GM13977 (cell line): ENCODE data around the gene IL18RAP.

Experiments used
- DNase-seq: peaks from one replicate; pipeline ENCODE4 v3.0.0; 2012; ENCODE audit warnings: low spot score
- in situ Hi-C: fragments of 300-500 bp; cut with MboI; formaldehyde crosslinking; loops from one replicate; pipeline ENCODE4 v1.12.0; 2022; ENCODE audit warnings: low sequenced_read_pairs, low pct_unique_long_range_greater_than_20kb, mixed read lengths, inconsistent platforms; ENCODE audit not compliant: unreplicated experiment
- TF ChIP-seq, protein P1 (sequence below): IDR thresholded peaks from 2 replicates; pipeline ENCODE4 v1.5.1; 2012; ENCODE audit warnings: mild to moderate bottlenecking, control low read depth; ENCODE audit not compliant: insufficient read depth; ENCODE audit errors: extremely low read depth, missing control alignments

Gene IL18RAP

DNA sequence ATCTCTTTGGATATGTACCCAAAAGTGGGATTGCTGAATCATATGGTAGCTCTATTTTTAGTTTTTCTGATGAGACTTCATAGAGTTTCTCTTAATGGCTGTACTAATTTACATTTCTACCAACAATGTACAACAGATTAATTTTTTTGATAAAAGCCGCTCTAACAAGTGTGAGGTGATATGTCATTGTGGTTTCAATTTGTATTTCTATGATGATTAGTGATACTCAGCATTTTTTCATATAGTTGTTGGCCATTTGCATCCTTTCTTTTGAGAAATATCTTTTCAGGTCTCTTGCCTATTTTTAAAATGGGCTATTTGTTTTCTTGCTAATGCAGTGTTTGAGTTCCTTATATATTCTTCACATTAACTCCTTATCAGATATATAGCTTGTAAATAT, 4.3 kb downstream of the IL18RAP start:
- TF ChIP-seq, protein P1, sequence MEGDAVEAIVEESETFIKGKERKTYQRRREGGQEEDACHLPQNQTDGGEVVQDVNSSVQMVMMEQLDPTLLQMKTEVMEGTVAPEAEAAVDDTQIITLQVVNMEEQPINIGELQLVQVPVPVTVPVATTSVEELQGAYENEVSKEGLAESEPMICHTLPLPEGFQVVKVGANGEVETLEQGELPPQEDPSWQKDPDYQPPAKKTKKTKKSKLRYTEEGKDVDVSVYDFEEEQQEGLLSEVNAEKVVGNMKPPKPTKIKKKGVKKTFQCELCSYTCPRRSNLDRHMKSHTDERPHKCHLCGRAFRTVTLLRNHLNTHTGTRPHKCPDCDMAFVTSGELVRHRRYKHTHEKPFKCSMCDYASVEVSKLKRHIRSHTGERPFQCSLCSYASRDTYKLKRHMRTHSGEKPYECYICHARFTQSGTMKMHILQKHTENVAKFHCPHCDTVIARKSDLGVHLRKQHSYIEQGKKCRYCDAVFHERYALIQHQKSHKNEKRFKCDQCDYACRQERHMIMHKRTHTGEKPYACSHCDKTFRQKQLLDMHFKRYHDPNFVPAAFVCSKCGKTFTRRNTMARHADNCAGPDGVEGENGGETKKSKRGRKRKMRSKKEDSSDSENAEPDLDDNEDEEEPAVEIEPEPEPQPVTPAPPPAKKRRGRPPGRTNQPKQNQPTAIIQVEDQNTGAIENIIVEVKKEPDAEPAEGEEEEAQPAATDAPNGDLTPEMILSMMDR, result no peak
- no peak for DNase-seq
- in situ Hi-C loops, result loop anchor here (25.0 kb wide), 1 partner anchor 115 kb away; the partner anchor contains the start of gene IL1RL1

DNA sequence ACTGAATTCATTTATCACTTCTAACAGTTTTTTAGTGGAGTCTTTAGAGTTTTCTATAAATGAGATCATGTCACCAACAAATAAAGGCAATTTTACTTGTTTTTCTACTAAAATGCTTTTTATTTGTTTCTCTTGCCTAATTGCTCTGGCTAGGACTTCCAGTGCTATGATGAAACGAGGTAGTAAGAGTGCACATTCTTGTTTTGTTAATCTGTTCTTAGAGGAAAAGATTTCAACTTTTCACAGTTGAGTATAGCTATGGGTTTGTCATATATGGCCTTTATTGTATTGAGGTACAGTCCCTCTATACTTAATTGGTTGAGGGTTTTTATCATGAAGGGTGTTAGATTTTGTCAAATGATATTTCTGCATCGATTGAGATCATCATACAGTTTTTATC, 5.6 kb downstream of the IL18RAP start:
- TF ChIP-seq, protein P1, result no peak
- no peak for DNase-seq
- in situ Hi-C loops, result loop anchor here (25.0 kb wide), 1 partner anchor 116 kb away; the partner anchor contains the start of gene IL1RL1

DNA sequence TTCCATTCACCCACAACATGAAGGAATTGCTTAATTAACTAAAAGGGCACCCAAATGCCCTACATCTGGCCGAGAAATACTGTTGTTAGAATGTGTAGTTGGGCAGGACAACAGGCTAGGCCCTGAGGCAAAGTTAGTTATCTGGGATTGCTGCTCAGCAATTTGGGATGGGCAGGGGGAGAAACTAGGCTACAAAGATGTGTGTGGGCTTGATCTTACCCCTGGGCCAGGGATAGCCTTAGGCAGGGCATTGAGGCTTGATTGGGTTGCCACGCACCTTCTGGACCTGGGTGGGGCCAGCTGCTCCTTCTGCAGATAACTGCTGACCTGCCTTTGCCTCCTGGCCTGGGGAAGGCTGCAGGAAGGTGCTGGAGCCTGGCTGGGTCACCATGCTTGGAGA, 9.4 kb downstream of the IL18RAP start:
- no peak for DNase-seq
- TF ChIP-seq, protein P1, result no peak
- in situ Hi-C loops, result loop anchor here (10.0 to 25.0 kb wide), 2 partner anchors 120 to 178 kb away; partner anchors contain the start of gene IL1RL1

DNA sequence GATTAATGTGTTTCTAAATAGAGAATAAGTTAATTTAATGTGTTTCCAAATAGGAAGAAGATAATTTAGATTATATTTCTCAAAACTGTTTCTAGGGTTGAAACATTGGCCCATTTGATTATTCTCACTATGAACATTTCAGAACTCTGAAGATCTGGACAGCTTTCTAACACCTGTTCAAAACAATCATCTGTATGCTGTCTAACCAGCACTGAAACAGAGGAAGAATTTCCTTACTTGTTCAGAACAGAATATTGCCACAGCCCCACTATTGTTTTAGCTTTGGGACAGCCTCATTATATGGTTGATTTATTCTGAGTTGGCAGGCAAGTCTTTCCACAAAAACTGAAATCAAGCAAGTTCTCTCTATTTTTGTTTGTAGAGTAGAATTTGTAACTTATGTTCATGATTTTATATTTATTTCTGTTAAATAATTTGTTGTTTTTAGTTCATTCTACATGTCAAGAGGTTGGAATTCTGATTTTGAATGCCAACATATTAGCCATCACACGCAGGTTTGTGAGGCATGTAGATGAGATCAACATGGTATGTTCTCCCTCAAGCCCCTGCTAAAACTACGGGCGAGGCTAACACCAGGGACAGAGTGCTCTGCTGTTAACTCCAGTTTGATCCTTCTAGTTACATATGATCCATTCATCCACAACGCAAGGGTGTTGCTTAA, 11.2 kb downstream of the IL18RAP start:
- in situ Hi-C loops, result loop anchor here (10.0 to 25.0 kb wide), 2 partner anchors 122 to 179 kb away; partner anchors contain the start of gene IL1RL1
- DNase-seq, result no peak
- TF ChIP-seq, protein P1, result no peak

DNA sequence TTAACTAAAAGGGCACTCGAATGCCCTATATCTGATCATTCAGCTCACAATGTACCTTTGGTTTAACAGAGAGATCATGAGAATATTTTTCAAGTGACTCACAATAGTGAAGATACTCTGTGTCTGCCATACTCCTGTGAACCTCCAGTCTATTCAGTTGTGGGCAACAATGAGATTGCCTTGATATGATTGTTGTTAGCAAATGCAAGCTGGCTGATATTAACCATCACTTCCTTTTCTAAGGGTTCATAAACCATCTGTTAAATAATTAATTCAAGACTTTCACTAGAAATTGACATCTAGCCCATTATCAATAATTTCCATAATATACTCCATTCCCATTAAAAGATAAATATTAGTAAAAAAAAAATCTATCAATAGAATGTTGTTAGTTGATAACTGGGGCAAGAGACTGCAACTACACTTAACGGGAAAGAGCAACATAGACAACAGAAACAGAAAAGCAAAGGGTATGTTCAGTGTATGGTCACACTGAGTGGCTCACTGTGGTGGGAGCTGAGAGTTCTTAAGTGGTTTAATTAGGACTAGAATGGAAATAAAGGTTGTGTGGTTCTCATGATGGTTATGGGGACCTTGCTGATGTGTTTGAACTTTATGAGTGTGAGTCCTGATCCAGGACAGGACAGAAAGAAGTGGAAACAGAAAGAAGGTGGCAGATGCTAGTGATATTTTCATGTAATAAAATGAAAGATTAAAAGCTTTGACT, 11.9 kb downstream of the IL18RAP start:
- DNase-seq, result no peak
- TF ChIP-seq, protein P1, result no peak
- in situ Hi-C loops, result loop anchor here (10.0 to 25.0 kb wide), 2 partner anchors 123 to 180 kb away; partner anchors contain the start of gene IL1RL1

DNA sequence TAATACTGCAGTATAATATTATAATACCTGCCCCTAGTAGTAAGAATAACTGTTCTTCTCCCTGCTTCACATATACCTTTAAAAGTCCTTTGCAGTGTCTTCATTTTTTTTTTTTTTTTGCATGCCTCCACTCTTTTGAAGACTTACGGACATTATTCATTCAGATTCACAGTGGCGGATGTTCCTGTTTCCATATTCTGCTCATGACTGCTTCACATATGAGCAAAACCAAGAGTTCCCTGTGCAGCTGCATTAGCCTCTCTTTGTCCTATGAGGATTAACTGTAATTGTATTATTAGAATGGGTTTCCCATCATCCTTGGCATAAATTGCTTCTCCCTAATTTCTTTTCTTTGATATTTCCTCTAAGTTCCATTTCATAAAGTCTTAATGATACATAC, 12.8 kb downstream of the IL18RAP start:
- no peak for DNase-seq
- TF ChIP-seq, protein P1, result no peak
- in situ Hi-C loops, result loop anchor here (10.0 to 25.0 kb wide), 2 partner anchors 123 to 181 kb away; partner anchors contain the start of gene IL1RL1
